T-helper 2 cell treated with Interferon-gamma antibody and Interleukin-4, amounts not matched to agents 5 μg/mL and 100 μg/mL, for 36 hours (primary cell): Measurements from ENCODE around the gene SLC6A4.
A peak's percentile ranks its signal among the peaks of the same experiment; 100 is the strongest.

ENCODE experiments used
- DNase-seq: peaks from one replicate; pipeline ENCODE4 v3.0.0; 2021; ENCODE audit warnings: low spot score
- H3K27ac Mint-ChIP-seq: one replicate; pipeline ENCODE4 v1.8.0; 2021; ENCODE audit warnings: mild to moderate bottlenecking, mixed read lengths
- H3K27me3 Mint-ChIP-seq: one replicate; pipeline ENCODE4 v1.8.0; 2021; ENCODE audit warnings: low read depth, mixed read lengths
- H3K36me3 Mint-ChIP-seq: one replicate; pipeline ENCODE4 v1.8.0; 2021; ENCODE audit warnings: low read depth, mixed read lengths
- H3K4me1 Mint-ChIP-seq: one replicate; pipeline ENCODE4 v1.8.0; 2021; ENCODE audit warnings: low read depth, mixed read lengths
- H3K4me3 Mint-ChIP-seq: one replicate; pipeline ENCODE4 v1.8.0; 2022; ENCODE audit warnings: mild to moderate bottlenecking, moderate library complexity, mixed read lengths
- H3K9me3 Mint-ChIP-seq: one replicate; pipeline ENCODE4 v1.8.0; 2021; ENCODE audit warnings: mixed read lengths

Gene SLC6A4

DNA sequence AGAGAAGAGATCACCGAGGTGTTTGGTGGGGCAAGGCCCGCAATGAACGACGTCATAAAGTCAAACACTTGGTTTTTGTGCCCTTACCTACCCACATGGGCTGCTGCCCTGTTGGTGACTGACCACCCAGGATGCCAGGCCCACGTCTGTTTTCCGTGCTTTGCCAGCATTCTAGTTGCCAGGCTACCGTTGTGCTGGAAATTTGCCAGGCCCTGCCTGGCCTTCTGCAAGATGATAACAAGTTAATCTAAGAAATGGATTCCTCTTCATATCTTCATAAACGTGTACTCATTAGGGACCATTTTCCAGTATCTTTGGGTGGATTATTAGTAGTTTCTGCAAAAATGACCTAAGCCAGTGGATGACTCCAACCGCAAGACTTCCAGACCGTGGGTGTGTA lies 35.4 kb downstream of the SLC6A4 start:
- Mint-ChIP-seq H3K36me3 (no peaks in the 10 kb centered on the region), H3K4me3 (no peak overlapping the region), H3K4me1 (no peaks in the 10 kb centered on the region), H3K27ac (no peak overlapping the region), H3K9me3 (no peaks in the 10 kb centered on the region), H3K27me3 (peaks cover 12% of the 10 kb centered on the region)
- no peak for DNase-seq

GRCh38 chr17:30199600-30199999 lies 35.9 kb downstream of the SLC6A4 start:
- Mint-ChIP-seq H3K27me3 (peaks cover 16% of the 10 kb centered on the region), H3K9me3 (no peaks in the 10 kb centered on the region), H3K27ac (no peak overlapping the region), H3K4me3 (no peak overlapping the region), H3K36me3 (no peaks in the 10 kb centered on the region), H3K4me1 (no peaks in the 10 kb centered on the region)
- no peak for DNase-seq

GRCh38 chr17:30197416-30197815 lies 38.1 kb downstream of the SLC6A4 start:
- no peak overlapping the region for H3K4me3 Mint-ChIP-seq
- H3K4me1 Mint-ChIP-seq = no peaks in the 10 kb centered on the region
- no peak overlapping the region for H3K27ac Mint-ChIP-seq
- H3K27me3 Mint-ChIP-seq = peaks cover 23% of the 10 kb centered on the region
- no peak for DNase-seq
- H3K9me3 Mint-ChIP-seq = no peaks in the 10 kb centered on the region
- no peaks in the 10 kb centered on the region for H3K36me3 Mint-ChIP-seq

DNA sequence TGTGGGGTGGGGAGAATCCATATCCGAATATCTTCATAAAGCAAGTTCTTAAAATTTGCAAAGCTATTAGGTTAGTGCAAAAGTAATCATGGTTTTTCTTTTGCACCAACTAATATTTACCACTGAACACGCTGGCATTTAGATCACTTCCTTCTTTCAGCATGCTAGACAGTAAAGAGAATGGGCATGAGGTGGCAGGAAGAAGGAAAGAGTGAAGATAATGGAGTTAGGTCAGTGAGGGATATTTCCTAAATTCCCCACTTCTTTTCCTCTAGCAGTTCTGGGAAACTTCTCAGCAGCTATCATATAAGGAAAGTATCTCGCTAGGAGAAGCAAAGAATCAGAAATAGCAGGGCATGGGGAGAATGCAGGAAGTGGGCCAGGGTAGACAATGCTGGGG lies 39.0 kb downstream of the SLC6A4 start:
- Mint-ChIP-seq H3K9me3 (no peaks in the 10 kb centered on the region), H3K4me3 (no peak overlapping the region), H3K36me3 (no peaks in the 10 kb centered on the region), H3K4me1 (no peaks in the 10 kb centered on the region), H3K27ac (no peak overlapping the region), H3K27me3 (peaks cover 26% of the 10 kb centered on the region)
- no peak for DNase-seq

DNA sequence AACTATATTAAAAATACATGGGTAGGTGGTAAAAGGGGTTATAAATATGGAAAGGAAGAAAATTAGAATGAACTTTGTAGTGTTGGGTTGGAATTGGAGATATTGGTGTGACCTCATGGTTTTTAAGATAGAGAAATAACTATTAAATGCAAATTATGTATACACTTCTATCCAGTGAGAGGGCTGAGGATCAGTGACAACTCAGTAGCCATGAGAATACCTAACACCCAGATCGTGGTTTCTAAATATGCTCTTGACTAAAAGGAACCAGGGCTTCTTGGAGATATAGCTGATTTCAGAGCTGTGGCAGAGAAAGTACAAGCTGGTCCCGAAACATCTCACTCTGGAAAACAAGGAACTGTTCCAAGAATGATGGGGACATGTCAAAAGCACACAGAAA lies 44.4 kb downstream of the SLC6A4 start:
- Mint-ChIP-seq H3K27me3 (peaks cover 20% of the 10 kb centered on the region), H3K27ac (no peak overlapping the region), H3K36me3 (no peaks in the 10 kb centered on the region), H3K4me1 (no peaks in the 10 kb centered on the region), H3K9me3 (no peaks in the 10 kb centered on the region), H3K4me3 (no peak overlapping the region)
- DNase-seq = no peak

DNA sequence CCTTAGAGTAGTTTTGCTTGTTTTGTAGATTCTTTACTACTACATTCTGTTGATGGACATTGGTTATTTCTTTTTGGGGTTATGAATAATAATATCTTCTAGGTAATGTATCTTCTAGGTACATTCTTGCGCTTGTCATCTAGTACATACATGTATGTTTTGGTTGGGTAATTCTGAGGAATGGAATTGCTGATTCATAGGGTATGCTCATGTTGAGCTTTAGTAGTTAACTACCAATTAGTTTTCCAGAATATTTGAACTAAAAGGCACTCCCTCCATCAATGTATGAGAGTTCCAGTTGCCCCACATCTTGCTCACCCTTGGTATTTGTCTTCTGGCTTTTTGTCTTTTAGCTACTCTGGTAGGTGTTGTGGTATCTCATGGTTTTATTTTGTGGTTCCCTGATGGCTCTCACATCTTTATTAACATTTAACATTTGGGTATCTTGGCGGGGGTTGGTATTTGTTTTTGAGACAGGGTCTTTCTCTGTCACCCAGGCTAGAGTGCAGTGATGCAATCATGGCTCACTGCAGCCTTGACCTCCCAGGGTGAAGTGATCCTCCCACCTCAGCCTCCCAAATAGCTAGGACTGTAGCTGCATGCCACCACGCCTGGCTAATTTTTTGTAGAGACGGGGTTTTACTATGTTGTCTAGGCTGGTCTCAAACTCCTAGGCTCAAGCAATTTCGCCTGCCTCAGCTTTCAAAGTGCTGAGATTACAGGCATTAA lies 47.1 kb downstream of the SLC6A4 start:
- Mint-ChIP-seq H3K27ac (no peak overlapping the region), H3K9me3 (no peaks in the 10 kb centered on the region), H3K27me3 (peaks cover 9% of the 10 kb centered on the region), H3K4me3 (no peak overlapping the region), H3K36me3 (peaks cover 14% of the 10 kb centered on the region), H3K4me1 (no peaks in the 10 kb centered on the region)
- DNase-seq = no peak

GRCh38 chr17:30187573-30187972 lies 47.9 kb downstream of the SLC6A4 start:
- H3K4me1 Mint-ChIP-seq = no peaks in the 10 kb centered on the region
- no peak for DNase-seq

GRCh38 chr17:30186761-30187160 lies 48.7 kb downstream of the SLC6A4 start:
- no peak overlapping the region for H3K27ac Mint-ChIP-seq
- H3K27me3 Mint-ChIP-seq = no peaks in the 10 kb centered on the region
- H3K4me3 Mint-ChIP-seq = no peak overlapping the region
- no peak for DNase-seq
- H3K36me3 Mint-ChIP-seq = peaks cover 19% of the 10 kb centered on the region
- no peaks in the 10 kb centered on the region for H3K9me3 Mint-ChIP-seq
- no peaks in the 10 kb centered on the region for H3K4me1 Mint-ChIP-seq

More at GRCh38 chr17:30187573-30187972, 47.9 kb downstream of the SLC6A4 start:
- H3K27me3 Mint-ChIP-seq = peaks cover 5% of the 10 kb centered on the region
- no peaks in the 10 kb centered on the region for H3K9me3 Mint-ChIP-seq
- no peak overlapping the region for H3K4me3 Mint-ChIP-seq
- H3K36me3 Mint-ChIP-seq = peaks cover 18% of the 10 kb centered on the region
- no peak overlapping the region for H3K27ac Mint-ChIP-seq

DNA sequence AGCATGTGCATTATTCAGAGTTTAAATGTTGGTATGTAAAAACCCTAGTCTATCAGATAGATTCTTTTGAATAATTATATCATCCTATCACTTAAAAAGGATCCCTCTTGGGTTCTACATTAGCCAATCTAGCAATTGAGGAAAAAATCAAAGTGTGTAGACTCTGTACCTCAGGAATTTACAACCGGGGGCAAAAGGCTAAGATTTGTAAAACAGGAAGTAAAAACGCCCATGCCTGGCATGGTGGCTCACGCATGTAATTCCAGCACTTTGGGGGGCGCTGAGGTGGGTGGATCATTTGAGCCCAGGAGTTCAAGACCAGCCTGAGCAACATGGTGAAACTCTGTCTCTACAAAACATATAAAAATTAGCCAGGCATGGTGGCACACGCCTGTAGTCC lies 58.6 kb downstream of the SLC6A4 start:
- Mint-ChIP-seq H3K27ac (no peak overlapping the region), H3K4me1 (peaks cover 11% of the 10 kb centered on the region), H3K36me3 (peaks cover 35% of the 10 kb centered on the region), H3K27me3 (no peaks in the 10 kb centered on the region), H3K9me3 (no peaks in the 10 kb centered on the region), H3K4me3 (no peak overlapping the region)
- no peak for DNase-seq

- Mint-ChIP-seq H3K4me3 (no peak overlapping the region), H3K27me3 (no peaks in the 10 kb centered on the region), H3K4me1 (peaks cover 17% of the 10 kb centered on the region)
Observed at GRCh38 chr17:30174556-30174955, 60.9 kb downstream of the SLC6A4 start.

GRCh38 chr17:30173649-30174048 lies 61.8 kb downstream of the SLC6A4 start:
- no peaks in the 10 kb centered on the region for H3K9me3 Mint-ChIP-seq
- H3K27me3 Mint-ChIP-seq = no peaks in the 10 kb centered on the region
- peaks cover 23% of the 10 kb centered on the region for H3K36me3 Mint-ChIP-seq
- peak; percentile 47 for DNase-seq
- no peak overlapping the region for H3K27ac Mint-ChIP-seq
- peaks cover 17% of the 10 kb centered on the region for H3K4me1 Mint-ChIP-seq
- H3K4me3 Mint-ChIP-seq = no peak overlapping the region

More at GRCh38 chr17:30174556-30174955, 60.9 kb downstream of the SLC6A4 start:
- Mint-ChIP-seq H3K36me3 (peaks cover 27% of the 10 kb centered on the region), H3K27ac (no peak overlapping the region), H3K9me3 (no peaks in the 10 kb centered on the region)
- no peak for DNase-seq

DNA sequence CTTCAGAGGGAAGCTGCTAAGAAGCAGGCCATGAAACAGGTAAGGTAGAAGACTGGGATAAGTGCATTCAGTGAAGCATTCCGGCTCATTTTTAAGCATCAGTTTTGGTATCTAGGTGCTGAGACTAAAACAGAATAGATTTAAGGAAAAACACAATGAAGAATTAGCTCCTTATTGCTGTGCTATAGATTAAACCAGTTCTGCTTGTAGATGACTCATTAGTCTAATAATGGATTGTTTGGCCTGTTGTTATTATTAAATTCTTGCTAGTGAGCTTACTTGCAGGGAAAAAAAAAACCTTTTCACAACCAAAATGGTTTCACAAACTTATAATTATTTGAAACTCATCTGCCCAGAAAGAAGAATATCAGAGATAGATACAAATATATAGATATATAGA lies 62.9 kb downstream of the SLC6A4 start:
- Mint-ChIP-seq H3K4me1 (peaks cover 17% of the 10 kb centered on the region), H3K27ac (no peak overlapping the region), H3K27me3 (no peaks in the 10 kb centered on the region), H3K4me3 (no peak overlapping the region), H3K9me3 (no peaks in the 10 kb centered on the region), H3K36me3 (peaks cover 19% of the 10 kb centered on the region)
- DNase-seq = no peak

DNA sequence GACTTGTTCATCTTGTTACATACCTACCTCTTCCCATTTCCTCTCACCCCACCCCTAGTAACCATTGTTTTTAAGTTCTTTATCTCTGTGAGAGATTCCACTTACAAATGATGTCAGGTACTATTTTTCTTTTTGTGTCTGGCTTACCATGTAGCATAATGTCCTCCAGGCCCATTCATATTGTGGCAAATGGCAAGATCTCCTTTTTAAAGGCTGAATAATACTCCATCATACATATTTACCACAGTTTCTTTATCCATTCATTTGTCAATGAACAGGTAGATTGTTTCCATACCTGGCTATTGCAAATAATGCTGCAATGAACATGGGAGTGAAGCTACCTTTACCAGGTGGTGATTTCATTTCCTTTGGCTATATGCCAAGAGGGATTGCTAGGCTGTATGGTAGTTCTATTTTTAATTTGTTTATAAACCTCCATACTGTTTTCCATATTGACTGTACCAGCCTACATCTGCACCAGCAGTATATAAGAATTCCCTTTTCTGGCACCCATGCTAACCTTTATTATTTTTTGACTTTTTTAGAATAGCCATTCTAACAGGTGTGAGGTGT lies 65.0 kb downstream of the SLC6A4 start:
- Mint-ChIP-seq H3K27ac (no peak overlapping the region), H3K4me1 (peaks cover 17% of the 10 kb centered on the region), H3K4me3 (no peak overlapping the region), H3K9me3 (no peaks in the 10 kb centered on the region), H3K36me3 (peaks cover 21% of the 10 kb centered on the region), H3K27me3 (no peaks in the 10 kb centered on the region)
- no peak for DNase-seq

DNA sequence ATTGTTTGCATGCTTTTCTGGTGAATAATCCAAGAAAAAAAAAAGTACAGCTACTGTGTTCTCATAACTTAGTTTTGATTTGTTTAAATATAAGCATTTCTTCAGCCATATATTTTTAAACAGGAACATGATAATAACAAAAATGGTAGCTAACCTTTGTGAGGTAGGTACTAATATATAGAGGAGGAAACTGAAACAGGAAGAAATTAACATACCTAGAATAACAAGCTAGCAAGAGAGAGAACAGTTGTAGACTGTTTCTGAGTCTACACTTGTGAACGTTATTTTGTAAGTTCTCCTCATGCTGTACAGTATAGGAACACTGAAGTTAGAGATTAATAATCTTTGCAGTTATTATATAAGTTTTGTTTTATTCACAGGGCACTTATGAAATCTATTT lies 69.5 kb downstream of the SLC6A4 start:
- H3K36me3 Mint-ChIP-seq = peaks cover 25% of the 10 kb centered on the region
- no peaks in the 10 kb centered on the region for H3K27me3 Mint-ChIP-seq
- no peak overlapping the region for H3K27ac Mint-ChIP-seq
- DNase-seq = no peak
- H3K9me3 Mint-ChIP-seq = no peaks in the 10 kb centered on the region
- no peak overlapping the region for H3K4me3 Mint-ChIP-seq
- peaks cover 12% of the 10 kb centered on the region for H3K4me1 Mint-ChIP-seq

DNA sequence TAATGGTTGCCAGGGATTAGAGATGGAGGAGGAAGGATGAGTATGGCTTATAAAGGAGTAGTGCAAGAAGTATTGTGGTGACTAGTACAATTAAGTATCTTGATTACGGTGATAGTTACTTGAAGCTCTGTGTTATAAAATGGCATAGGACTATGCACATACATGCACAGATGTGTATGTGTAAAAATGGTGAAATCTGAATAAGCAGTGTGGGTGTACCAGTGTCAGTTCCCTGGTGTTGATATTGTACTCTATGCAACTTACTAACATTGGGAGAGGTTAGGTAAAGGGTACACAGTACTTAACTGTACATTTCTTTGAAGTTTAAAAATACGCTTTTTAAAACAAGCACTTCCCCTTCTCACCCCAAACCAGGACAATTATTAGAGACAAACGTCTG lies 70.3 kb downstream of the SLC6A4 start:
- Mint-ChIP-seq H3K27ac (no peak overlapping the region), H3K4me3 (no peak overlapping the region), H3K36me3 (peaks cover 30% of the 10 kb centered on the region), H3K27me3 (no peaks in the 10 kb centered on the region), H3K4me1 (peaks cover 8% of the 10 kb centered on the region), H3K9me3 (peaks cover 6% of the 10 kb centered on the region)
- no peak for DNase-seq
